ENCODE data around the gene HS6ST2. TPM values are rescaled to one million over a fixed set of nuclear protein-coding genes. Genes with fewer than 3 reads are reported as not detected.

Gene HS6ST2
- total and polyA plus RNA-seq, 2 experiments from 2014 or later, result not detected

DNA sequence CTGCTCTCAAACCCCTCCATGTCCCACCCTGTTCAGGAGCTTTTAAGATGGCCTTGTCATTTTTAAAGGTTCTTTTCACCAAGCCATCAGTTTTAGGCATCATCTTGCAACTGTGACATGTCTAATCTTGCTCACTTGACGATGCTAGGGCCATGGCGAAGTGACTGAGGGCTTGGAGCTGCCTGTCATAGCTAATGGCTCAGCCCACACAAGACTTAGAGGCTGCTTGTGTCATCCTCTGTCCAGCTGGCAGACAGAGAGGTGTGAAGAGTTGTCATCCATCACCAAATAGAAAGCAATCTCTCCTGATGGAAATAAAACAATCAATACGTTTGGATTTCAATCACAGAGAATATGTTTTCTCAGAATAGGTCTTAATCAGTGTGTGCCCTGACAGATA lies 194.9 kb downstream of the HS6ST2 start:
- 0 to 4% methylated on average over 3 of the region's 3 CpGs for WGBS, 2 experiments (ENCODE audit: low coverage in 1 of 2, low lambda C conversion rate in 2 of 2, missing lambda C conversion rate in 2 of 2)
- TF ChIP-seq EZH2 (IDR thresholded peaks at IDR 0.05; ENCODE audit: insufficient read depth, poor library complexity, severe bottlenecking) (no peak), EZH2phosphoT487 (IDR thresholded peaks at IDR 0.05; ENCODE audit: insufficient read depth, low read depth) (no peak)

DNA sequence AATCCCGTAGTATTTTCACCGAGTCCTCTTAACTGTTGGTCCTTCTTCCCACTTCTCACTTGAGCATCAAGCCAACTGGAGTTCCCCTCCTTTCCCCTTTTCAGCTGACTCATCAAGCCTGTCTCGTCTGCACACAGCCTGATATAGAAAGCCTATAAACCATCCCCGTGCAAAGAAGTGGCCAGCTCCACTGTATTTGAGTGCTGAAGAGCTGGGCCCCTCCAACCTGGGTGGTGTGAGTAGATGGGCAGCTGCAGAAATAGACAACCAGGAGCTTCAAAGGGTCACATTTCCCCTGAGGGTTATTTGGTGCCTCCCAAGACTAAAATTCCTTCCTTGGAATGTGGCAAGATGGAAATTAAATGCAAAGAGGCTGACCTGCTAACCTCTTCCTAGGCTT lies 199.7 kb downstream of the HS6ST2 start:
- Histone ChIP-seq H3K4me1 (ENCODE audit: insufficient read depth) (no peaks in the 10 kb centered on the region), H3K4me3 (no peak overlapping the region), H3K9ac (no peak overlapping the region), H3K36me3 (ENCODE audit: low read depth) (no peaks in the 10 kb centered on the region), H3K9me2 (ENCODE audit: insufficient read depth) (no peaks in the 10 kb centered on the region), H3K4me2 (ENCODE audit: unreplicated experiment) (no peak overlapping the region), H3K9me3 (ENCODE audit: low read depth) (no peaks in the 10 kb centered on the region), H3K27ac (no peak overlapping the region), H4K20me1 (ENCODE audit: insufficient read depth) (no peaks in the 10 kb centered on the region), H2AFZ (no peak overlapping the region), H3K27me3 (replicated peaks; ENCODE audit: insufficient read depth) (no peaks in the 10 kb centered on the region), H3K79me2 (ENCODE audit: insufficient read depth) (no peaks in the 10 kb centered on the region), H3F3A (ENCODE audit: insufficient read depth) (no peaks in the 10 kb centered on the region)
- WGBS, 2 experiments (ENCODE audit: low coverage in 1 of 2, low lambda C conversion rate in 2 of 2, missing lambda C conversion rate in 2 of 2), result 43 to 44% methylated on average over 4 of the region's 4 CpGs
- no peak for TF ChIP-seq EZH2phosphoT487 (IDR thresholded peaks at IDR 0.05; ENCODE audit: insufficient read depth, low read depth)
- no peak for TF ChIP-seq EZH2 (IDR thresholded peaks at IDR 0.05; ENCODE audit: insufficient read depth, poor library complexity, severe bottlenecking)
- in situ Hi-C loops (cut with MboI), result no loop called here
- no peak for DNase-seq

More for the DNA sequence above, 194.9 kb downstream of the HS6ST2 start:
- in situ Hi-C loops (cut with MboI), result no loop called here
- H3F3A ChIP-seq (ENCODE audit: insufficient read depth), result no peaks in the 10 kb centered on the region
- no peak overlapping the region for H2AFZ ChIP-seq
- H3K4me2 ChIP-seq (ENCODE audit: unreplicated experiment), result no peak overlapping the region
- H3K4me1 ChIP-seq (ENCODE audit: insufficient read depth), result no peaks in the 10 kb centered on the region
- H4K20me1 ChIP-seq (ENCODE audit: insufficient read depth), result no peaks in the 10 kb centered on the region
- H3K79me2 ChIP-seq (ENCODE audit: insufficient read depth), result no peaks in the 10 kb centered on the region
- no peaks in the 10 kb centered on the region for H3K27me3 ChIP-seq (replicated peaks; ENCODE audit: insufficient read depth)
- no peak overlapping the region for H3K4me3 ChIP-seq
- H3K9me2 ChIP-seq (ENCODE audit: insufficient read depth), result no peaks in the 10 kb centered on the region
- H3K9ac ChIP-seq, result no peak overlapping the region
- H3K9me3 ChIP-seq (ENCODE audit: low read depth), result no peaks in the 10 kb centered on the region
- H3K36me3 ChIP-seq (ENCODE audit: low read depth), result no peaks in the 10 kb centered on the region
- DNase-seq, result no peak
- no peak overlapping the region for H3K27ac ChIP-seq

DNA sequence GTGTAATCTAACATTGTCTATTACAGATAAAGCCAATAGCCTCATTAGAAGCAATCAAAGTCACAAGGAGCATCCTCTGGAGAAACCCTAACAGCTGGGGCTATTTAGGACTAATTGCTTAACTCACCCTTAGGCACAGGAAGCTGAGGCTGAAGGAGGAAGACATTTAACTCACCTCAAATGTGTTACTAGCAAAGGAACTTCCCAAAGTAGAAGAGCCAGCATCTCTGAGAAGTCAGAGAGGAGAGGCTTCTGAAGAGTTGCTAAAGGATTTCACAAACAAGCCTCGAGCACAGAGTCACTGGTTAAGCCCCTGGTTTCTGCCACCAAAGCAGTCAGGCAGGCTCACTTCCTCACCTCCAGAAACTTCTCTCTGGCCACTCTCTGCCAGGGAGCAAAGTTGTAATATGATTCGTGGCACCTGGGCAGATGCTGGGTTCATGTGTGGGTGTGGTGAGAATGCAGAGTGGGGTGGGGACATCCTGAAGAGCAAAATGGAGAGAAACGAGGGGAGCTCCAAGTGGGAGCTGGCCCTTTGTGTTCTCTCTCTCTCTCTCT lies 201.3 kb downstream of the HS6ST2 start:
- no peaks in the 10 kb centered on the region for H3K36me3 ChIP-seq (ENCODE audit: low read depth)
- 0 to 21% methylated on average over 1 to 3 of the region's 3 CpGs for WGBS, 2 experiments (ENCODE audit: low coverage in 1 of 2, low lambda C conversion rate in 2 of 2, missing lambda C conversion rate in 2 of 2)
- no peaks in the 10 kb centered on the region for H3K4me1 ChIP-seq (ENCODE audit: insufficient read depth)
- in situ Hi-C loops (cut with MboI), result no loop called here
- no peaks in the 10 kb centered on the region for H3K27me3 ChIP-seq (replicated peaks; ENCODE audit: insufficient read depth)
- TF ChIP-seq EZH2phosphoT487 (IDR thresholded peaks at IDR 0.05; ENCODE audit: insufficient read depth, low read depth) (no peak), EZH2 (IDR thresholded peaks at IDR 0.05; ENCODE audit: insufficient read depth, poor library complexity, severe bottlenecking) (no peak)
- no peak overlapping the region for H3K4me3 ChIP-seq
- no peaks in the 10 kb centered on the region for H4K20me1 ChIP-seq (ENCODE audit: insufficient read depth)
- no peaks in the 10 kb centered on the region for H3K9me2 ChIP-seq (ENCODE audit: insufficient read depth)
- H3K27ac ChIP-seq, result no peak overlapping the region
- no peak overlapping the region for H2AFZ ChIP-seq
- no peaks in the 10 kb centered on the region for H3F3A ChIP-seq (ENCODE audit: insufficient read depth)
- no peaks in the 10 kb centered on the region for H3K79me2 ChIP-seq (ENCODE audit: insufficient read depth)
- no peaks in the 10 kb centered on the region for H3K9me3 ChIP-seq (ENCODE audit: low read depth)
- no peak overlapping the region for H3K4me2 ChIP-seq (ENCODE audit: unreplicated experiment)
- no peak for DNase-seq
- H3K9ac ChIP-seq, result no peak overlapping the region

DNA sequence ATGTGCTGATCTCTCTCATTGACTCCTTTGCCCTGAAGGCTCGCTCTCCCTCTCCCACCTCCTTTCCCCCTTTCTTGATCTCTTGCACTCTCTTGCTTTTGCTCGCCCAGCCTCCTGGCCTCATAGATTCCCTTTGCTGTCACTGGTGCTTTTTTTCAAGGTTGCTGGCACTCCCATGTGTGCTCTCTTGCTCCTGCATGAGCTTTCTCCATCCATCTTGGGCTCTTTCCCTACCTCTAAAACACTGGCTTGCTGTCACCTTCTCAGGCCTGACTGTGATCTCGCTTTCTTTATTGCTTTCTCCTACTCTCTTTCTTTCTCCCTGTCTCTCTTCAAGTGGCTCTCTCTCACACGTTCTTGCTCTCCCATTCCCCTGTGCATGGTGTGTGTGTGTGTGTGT lies 202.0 kb downstream of the HS6ST2 start:
- no peak overlapping the region for H3K27ac ChIP-seq
- H3K9me2 ChIP-seq (ENCODE audit: insufficient read depth), result no peaks in the 10 kb centered on the region
- H3F3A ChIP-seq (ENCODE audit: insufficient read depth), result no peaks in the 10 kb centered on the region
- 46 to 50% methylated on average over 3 to 4 of the region's 4 CpGs for WGBS, 2 experiments (ENCODE audit: low coverage in 1 of 2, low lambda C conversion rate in 2 of 2, missing lambda C conversion rate in 2 of 2)
- no peaks in the 10 kb centered on the region for H3K36me3 ChIP-seq (ENCODE audit: low read depth)
- H3K4me2 ChIP-seq (ENCODE audit: unreplicated experiment), result no peak overlapping the region
- no peaks in the 10 kb centered on the region for H3K27me3 ChIP-seq (replicated peaks; ENCODE audit: insufficient read depth)
- no peak for TF ChIP-seq EZH2phosphoT487 (IDR thresholded peaks at IDR 0.05; ENCODE audit: insufficient read depth, low read depth)
- no peak for TF ChIP-seq EZH2 (IDR thresholded peaks at IDR 0.05; ENCODE audit: insufficient read depth, poor library complexity, severe bottlenecking)
- no peak overlapping the region for H2AFZ ChIP-seq
- no peaks in the 10 kb centered on the region for H4K20me1 ChIP-seq (ENCODE audit: insufficient read depth)
- DNase-seq, result no peak
- no peak overlapping the region for H3K9ac ChIP-seq
- no peaks in the 10 kb centered on the region for H3K9me3 ChIP-seq (ENCODE audit: low read depth)
- no peak overlapping the region for H3K4me3 ChIP-seq
- H3K4me1 ChIP-seq (ENCODE audit: insufficient read depth), result no peaks in the 10 kb centered on the region
- in situ Hi-C loops (cut with MboI), result no loop called here
- H3K79me2 ChIP-seq (ENCODE audit: insufficient read depth), result no peaks in the 10 kb centered on the region
